GM18499 (cell line): ENCODE data around the gene KCNQ1.

Experiments used
- ATAC-seq: cut with Tn5 transposase; IDR thresholded peaks from one replicate; pipeline ENCODE4 v1.9.1; 2021; ENCODE audit warnings: moderate number of reproducible peaks; ENCODE audit not compliant: insufficient read depth, unreplicated experiment

KCNQ1 gene

GRCh38 chr11:2423157-2424025, 21.4 kb upstream of the KCNQ1 start:
- no peak for ATAC-seq

- ATAC-seq: no peak
Measured at GRCh38 chr11:2424811-2425495, 19.9 kb upstream of the KCNQ1 start.

GRCh38 chr11:2425506-2425905, 19.3 kb upstream of the KCNQ1 start:
- ATAC-seq: no peak

GRCh38 chr11:2426221-2426620, 18.6 kb upstream of the KCNQ1 start:
- no peak for ATAC-seq

- no peak for ATAC-seq
Measured at GRCh38 chr11:2426826-2427521, 17.8 kb upstream of the KCNQ1 start.

GRCh38 chr11:2427721-2428321, 17.0 kb upstream of the KCNQ1 start:
- ATAC-seq: no peak

- no peak for ATAC-seq
Measured at GRCh38 chr11:2428322-2428795, 16.4 kb upstream of the KCNQ1 start.

- no peak for ATAC-seq
Measured at GRCh38 chr11:2431395-2431794, 13.4 kb upstream of the KCNQ1 start.

GRCh38 chr11:2432171-2432621, 12.6 kb upstream of the KCNQ1 start:
- no peak for ATAC-seq

GRCh38 chr11:2432628-2433071, 12.2 kb upstream of the KCNQ1 start:
- ATAC-seq: no peak

- no peak for ATAC-seq
Measured at GRCh38 chr11:2433106-2433925, 11.5 kb upstream of the KCNQ1 start.

GRCh38 chr11:2434008-2434407, 10.8 kb upstream of the KCNQ1 start:
- ATAC-seq: no peak

GRCh38 chr11:2434506-2435255, 10.1 kb upstream of the KCNQ1 start:
- no peak for ATAC-seq

- ATAC-seq: no peak
Measured at GRCh38 chr11:2435288-2436012, 9.4 kb upstream of the KCNQ1 start.

- no peak for ATAC-seq
Measured at GRCh38 chr11:2436013-2436520, 8.7 kb upstream of the KCNQ1 start.

GRCh38 chr11:2436521-2437031, 8.2 kb upstream of the KCNQ1 start:
- no peak for ATAC-seq

- ATAC-seq: no peak
Measured at GRCh38 chr11:2437516-2437915, 7.3 kb upstream of the KCNQ1 start.

GRCh38 chr11:2439820-2440219, 5.0 kb upstream of the KCNQ1 start:
- no peak for ATAC-seq
